Liver (tissue), 9 donors: ENCODE measurements around the gene RPS6KA2. TPM values are rescaled to one million over a fixed set of nuclear protein-coding genes. Genes with fewer than 3 reads are reported as not detected.

Experiments
- DNase-seq: peaks from one replicate; pipeline ENCODE4 v3.0.0-alpha.2; 2017; ENCODE audit warnings: low spot score
- H3K27ac ChIP-seq, 2 donors: one replicate each; pipeline ENCODE4 v1.7.0; 2013; ENCODE audit warnings: inconsistent platforms in 2 of 2, low read length in 2 of 2, control low read depth in 1 of 2, low read depth in 1 of 2, mild to moderate bottlenecking in 1 of 2
- H3K27me3 ChIP-seq, 4 donors: one replicate each; pipeline versions ENCODE4 v1.6.1 to v1.7.0; 2013; ENCODE audit warnings: low read length in 3 of 4, inconsistent platforms in 1 of 4, mild to moderate bottlenecking in 1 of 4, moderate library complexity in 1 of 4; ENCODE audit not compliant: control insufficient read depth in 4 of 4, insufficient read depth in 4 of 4
- H3K36me3 ChIP-seq, 4 donors: one replicate each; pipeline versions ENCODE4 v1.6.1 to v1.7.0; 2013; ENCODE audit warnings: low read length in 3 of 4, mild to moderate bottlenecking in 3 of 4, low read depth in 1 of 4, moderate library complexity in 1 of 4; ENCODE audit not compliant: control insufficient read depth in 4 of 4, insufficient read depth in 3 of 4
- H3K4me1 ChIP-seq, 4 donors: one replicate each; pipeline versions ENCODE4 v1.6.1 to v1.7.0; 2013; ENCODE audit warnings: low read length in 3 of 4, mild to moderate bottlenecking in 3 of 4, moderate library complexity in 1 of 4; ENCODE audit not compliant: control insufficient read depth in 4 of 4, insufficient read depth in 4 of 4
- H3K4me3 ChIP-seq, 3 donors: one replicate each; pipeline versions ENCODE4 v1.6.1 to v1.7.0; 2013; ENCODE audit warnings: low read length in 3 of 3, control low read depth in 1 of 3, low read depth in 1 of 3, mild to moderate bottlenecking in 1 of 3
- H3K9ac ChIP-seq, 2 donors: one replicate each; pipeline ENCODE4 v1.7.0; 2013; ENCODE audit warnings: low read length in 2 of 2, mild to moderate bottlenecking in 2 of 2, moderate library complexity in 2 of 2, control low read depth in 1 of 2, low read depth in 1 of 2
- H3K9me3 ChIP-seq, 4 donors: one replicate each; pipeline versions ENCODE4 v1.6.1 to v1.7.0; 2013; ENCODE audit warnings: low read length in 3 of 4; ENCODE audit not compliant: control insufficient read depth in 4 of 4
- EGR1 ChIP-seq, 2 donors: IDR thresholded peaks; 2 replicates each; pipeline ENCODE4 v1.6.1; 2016 to 2018; ENCODE audit warnings: antibody characterized with exemption in 2 of 2, low read depth in 2 of 2
- FOXA1 ChIP-seq: IDR thresholded peaks from 2 replicates; pipeline ENCODE4 v1.6.1; 2016; ENCODE audit warnings: antibody characterized with exemption
- FOXA2 ChIP-seq: IDR thresholded peaks from 2 replicates; pipeline ENCODE4 v1.6.1; 2016; ENCODE audit warnings: antibody characterized with exemption
- GABPA ChIP-seq, 2 donors: IDR thresholded peaks in 1 of 2; conservative IDR thresholded peaks in 1 of 2; 2 replicates each; pipeline ENCODE4 v1.6.1; 2016; ENCODE audit warnings: antibody characterized with exemption in 2 of 2, mild to moderate bottlenecking in 1 of 2, moderate library complexity in 1 of 2
- HNF4A ChIP-seq, 2 donors: conservative IDR thresholded peaks; 2 replicates each; pipeline ENCODE4 v1.6.1; 2016; ENCODE audit warnings: antibody characterized with exemption in 2 of 2, mild to moderate bottlenecking in 2 of 2
- HNF4G ChIP-seq: IDR thresholded peaks from 2 replicates; pipeline ENCODE4 v1.6.1; 2016; ENCODE audit warnings: antibody characterized with exemption
- JUND ChIP-seq, 2 donors: IDR thresholded peaks; 2 replicates each; pipeline ENCODE4 v1.6.1; 2016; ENCODE audit warnings: antibody characterized with exemption in 2 of 2
- NR2F2 ChIP-seq: IDR thresholded peaks from 2 replicates; pipeline ENCODE4 v1.6.1; 2016; ENCODE audit warnings: antibody characterized with exemption
- RAD21 ChIP-seq, 2 donors: IDR thresholded peaks; 2 replicates each; pipeline ENCODE4 v1.6.1; 2016; ENCODE audit warnings: antibody characterized with exemption in 2 of 2, mild to moderate bottlenecking in 2 of 2
- RXRA ChIP-seq, 2 donors: IDR thresholded peaks; 2 replicates each; pipeline ENCODE4 v1.6.1; 2017 to 2018; ENCODE audit warnings: antibody characterized with exemption in 2 of 2, mild to moderate bottlenecking in 1 of 2
- SP1 ChIP-seq: IDR thresholded peaks from 2 replicates; pipeline ENCODE4 v1.6.1; 2018; ENCODE audit warnings: antibody characterized with exemption, mild to moderate bottlenecking
- TAF1 ChIP-seq: conservative IDR thresholded peaks from 2 replicates; pipeline ENCODE4 v1.6.1; 2016; ENCODE audit warnings: antibody characterized with exemption, mild to moderate bottlenecking
- YY1 ChIP-seq: IDR thresholded peaks from 2 replicates; pipeline ENCODE4 v1.6.1; 2016; ENCODE audit warnings: antibody characterized with exemption, mild to moderate bottlenecking
- WGBS: extraction: QIAGEN DNeasy Blood & Tissue Kit; methylation state at CpG from one replicate; pipeline ENCODE4 v1.1.7; 2013; 5-methylcytosine and 5-hydroxymethylcytosine counted together
- polyA plus RNA-seq, 2 donors: library from polyadenylated mRNA; stranded (reverse) in 1 of 2; unstranded in 1 of 2; fragments of 200-250 nt in 1 of 2; fragments of >200 nt in 1 of 2; fragmentation: Nextera tagmentation in 1 of 2; extraction: Ambion mirVana in 1 of 2; gene quantifications; one replicate each; pipeline versions ENCODE4 v1.2.1 to v1.2.3, GENCODE V29; 2013 to 2015
- total RNA-seq, 2 donors: library from RNA; depleted of rRNA; stranded (reverse); fragments of >200 nt; gene quantifications; one replicate each; pipeline ENCODE4 v1.2.3, GENCODE V29; 2014
- TF ChIP-seq, protein P1 (sequence below): IDR thresholded peaks from 2 replicates; pipeline ENCODE4 v1.6.1; 2016; ENCODE audit warnings: antibody characterized with exemption, mild to moderate bottlenecking
- TF ChIP-seq, protein P2 (sequence below): IDR thresholded peaks from 2 replicates; pipeline ENCODE4 v1.6.1; 2016; ENCODE audit warnings: antibody characterized with exemption
- TF ChIP-seq, protein P3 (sequence below): fragments of 150-350 bp; IDR thresholded peaks from 2 replicates; pipeline ENCODE4 v1.5.1; 2017; ENCODE audit warnings: improper control_type of control experiment, low read depth, low read length; ENCODE audit not compliant: missing input control
- TF ChIP-seq, protein P4 (sequence below): IDR thresholded peaks from 2 replicates; pipeline ENCODE4 v1.6.1; 2016; ENCODE audit warnings: antibody characterized with exemption
- TF ChIP-seq, protein P5 (sequence below): IDR thresholded peaks from 2 replicates; pipeline ENCODE4 v1.6.1; 2016; ENCODE audit warnings: antibody characterized with exemption
- donor health status: healthy.
- donor health status: healthy.
- donor health status: healthy.
- donor health status: healthy.
- donor health status: healthy.

RPS6KA2 gene
- total and polyA plus RNA-seq, 4 donors: 2.5 to 9.0 (median 5.0) TPM

DNA sequence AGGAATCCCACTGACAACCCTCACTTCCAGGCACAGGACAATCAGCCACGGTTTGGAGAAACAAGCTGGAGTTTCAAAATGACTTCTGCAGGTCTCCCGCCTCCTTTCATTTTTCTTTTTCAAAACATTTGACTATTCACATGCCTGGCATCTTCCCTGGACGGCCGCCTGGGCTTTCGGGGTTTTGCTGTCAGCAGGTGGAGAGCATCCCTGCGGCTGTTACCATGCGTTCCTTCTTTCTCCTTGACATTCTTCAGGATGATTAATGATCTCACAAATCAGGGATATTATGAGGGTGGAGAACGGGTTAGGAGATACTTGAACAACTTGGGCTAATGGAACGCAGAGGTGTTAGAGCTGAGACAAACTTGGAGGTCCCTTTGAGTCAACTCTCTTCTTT is 101.5 kb downstream of the RPS6KA2 start:
- no peak overlapping the region for H3K9ac ChIP-seq
- H3K36me3 ChIP-seq: peaks cover 0 to 3% (median 2%) of the 10 kb centered on the region in 4 donors
- no peaks in the 10 kb centered on the region for H3K27me3 ChIP-seq
- no peak overlapping the region for H3K4me3 ChIP-seq
- H3K9me3 ChIP-seq: no peaks in the 10 kb centered on the region
- 95% methylated on average over 9 of the region's 9 CpGs for WGBS
- TF ChIP-seq JUND (IDR thresholded peaks at IDR 0.05): no peak
- no peak for TF ChIP-seq HNF4G
- no peak for TF ChIP-seq YY1
- TF ChIP-seq, protein P1, sequence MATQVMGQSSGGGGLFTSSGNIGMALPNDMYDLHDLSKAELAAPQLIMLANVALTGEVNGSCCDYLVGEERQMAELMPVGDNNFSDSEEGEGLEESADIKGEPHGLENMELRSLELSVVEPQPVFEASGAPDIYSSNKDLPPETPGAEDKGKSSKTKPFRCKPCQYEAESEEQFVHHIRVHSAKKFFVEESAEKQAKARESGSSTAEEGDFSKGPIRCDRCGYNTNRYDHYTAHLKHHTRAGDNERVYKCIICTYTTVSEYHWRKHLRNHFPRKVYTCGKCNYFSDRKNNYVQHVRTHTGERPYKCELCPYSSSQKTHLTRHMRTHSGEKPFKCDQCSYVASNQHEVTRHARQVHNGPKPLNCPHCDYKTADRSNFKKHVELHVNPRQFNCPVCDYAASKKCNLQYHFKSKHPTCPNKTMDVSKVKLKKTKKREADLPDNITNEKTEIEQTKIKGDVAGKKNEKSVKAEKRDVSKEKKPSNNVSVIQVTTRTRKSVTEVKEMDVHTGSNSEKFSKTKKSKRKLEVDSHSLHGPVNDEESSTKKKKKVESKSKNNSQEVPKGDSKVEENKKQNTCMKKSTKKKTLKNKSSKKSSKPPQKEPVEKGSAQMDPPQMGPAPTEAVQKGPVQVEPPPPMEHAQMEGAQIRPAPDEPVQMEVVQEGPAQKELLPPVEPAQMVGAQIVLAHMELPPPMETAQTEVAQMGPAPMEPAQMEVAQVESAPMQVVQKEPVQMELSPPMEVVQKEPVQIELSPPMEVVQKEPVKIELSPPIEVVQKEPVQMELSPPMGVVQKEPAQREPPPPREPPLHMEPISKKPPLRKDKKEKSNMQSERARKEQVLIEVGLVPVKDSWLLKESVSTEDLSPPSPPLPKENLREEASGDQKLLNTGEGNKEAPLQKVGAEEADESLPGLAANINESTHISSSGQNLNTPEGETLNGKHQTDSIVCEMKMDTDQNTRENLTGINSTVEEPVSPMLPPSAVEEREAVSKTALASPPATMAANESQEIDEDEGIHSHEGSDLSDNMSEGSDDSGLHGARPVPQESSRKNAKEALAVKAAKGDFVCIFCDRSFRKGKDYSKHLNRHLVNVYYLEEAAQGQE: no peak
- H3K27ac ChIP-seq: no peak overlapping the region
- no peaks in the 10 kb centered on the region for H3K4me1 ChIP-seq
- DNase-seq: no peak

DNA sequence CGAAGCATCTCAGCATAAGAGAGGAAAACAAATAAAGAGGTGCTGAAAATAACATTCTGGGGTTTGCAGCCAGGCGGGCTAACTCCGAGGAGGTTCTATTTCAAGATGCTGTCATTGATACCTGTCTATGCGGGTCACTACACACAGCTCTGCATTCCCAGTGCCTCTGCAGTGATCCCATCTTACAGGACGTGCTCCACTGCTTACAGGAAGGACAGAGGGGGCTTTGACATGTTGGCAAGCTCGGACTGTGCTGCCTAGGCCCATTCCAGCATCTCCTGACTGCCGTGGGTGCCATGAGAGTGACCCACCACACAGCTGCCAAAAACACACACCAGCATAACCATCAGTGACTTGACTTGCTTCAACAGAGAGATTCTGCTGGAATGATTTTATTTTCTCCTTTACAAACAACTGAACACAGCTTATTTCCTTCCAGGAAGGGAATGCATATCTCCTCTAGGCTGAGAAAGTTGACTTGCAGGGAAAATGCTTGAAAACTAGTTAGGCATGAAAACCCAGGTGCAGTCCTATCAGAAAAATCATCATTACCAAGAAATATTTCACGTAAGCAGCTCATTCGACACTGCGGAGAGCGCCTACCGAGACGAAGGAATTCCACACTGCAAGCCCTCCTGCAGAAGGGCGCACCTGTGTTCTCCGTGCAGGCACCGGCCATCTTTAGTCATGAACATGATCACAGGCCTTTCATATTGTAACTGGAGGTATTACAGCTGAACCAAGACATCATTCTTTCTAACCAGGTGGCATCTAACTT is 103.1 kb downstream of the RPS6KA2 start:
- TF ChIP-seq, protein P2, sequence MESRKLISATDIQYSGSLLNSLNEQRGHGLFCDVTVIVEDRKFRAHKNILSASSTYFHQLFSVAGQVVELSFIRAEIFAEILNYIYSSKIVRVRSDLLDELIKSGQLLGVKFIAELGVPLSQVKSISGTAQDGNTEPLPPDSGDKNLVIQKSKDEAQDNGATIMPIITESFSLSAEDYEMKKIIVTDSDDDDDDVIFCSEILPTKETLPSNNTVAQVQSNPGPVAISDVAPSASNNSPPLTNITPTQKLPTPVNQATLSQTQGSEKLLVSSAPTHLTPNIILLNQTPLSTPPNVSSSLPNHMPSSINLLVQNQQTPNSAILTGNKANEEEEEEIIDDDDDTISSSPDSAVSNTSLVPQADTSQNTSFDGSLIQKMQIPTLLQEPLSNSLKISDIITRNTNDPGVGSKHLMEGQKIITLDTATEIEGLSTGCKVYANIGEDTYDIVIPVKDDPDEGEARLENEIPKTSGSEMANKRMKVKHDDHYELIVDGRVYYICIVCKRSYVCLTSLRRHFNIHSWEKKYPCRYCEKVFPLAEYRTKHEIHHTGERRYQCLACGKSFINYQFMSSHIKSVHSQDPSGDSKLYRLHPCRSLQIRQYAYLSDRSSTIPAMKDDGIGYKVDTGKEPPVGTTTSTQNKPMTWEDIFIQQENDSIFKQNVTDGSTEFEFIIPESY: no peak
- TF ChIP-seq NR2F2 (no peak), FOXA2 (no peak), TAF1 (no peak), HNF4A (conservative IDR thresholded peaks at IDR 0.05) (no peak), SP1 (no peak), RXRA (IDR thresholded peaks at IDR 0.05) (no peak), FOXA1 (no peak), HNF4G (no peak), YY1 (no peak), GABPA (IDR thresholded peaks at IDR 0.05 in 1 of 2, conservative IDR thresholded peaks at IDR 0.05 in 1 of 2) (no peak), JUND (IDR thresholded peaks at IDR 0.05) (no peak), RAD21 (IDR thresholded peaks at IDR 0.05) (no peak), EGR1 (IDR thresholded peaks at IDR 0.05; ENCODE audit: low read depth in 2 of 2) (no peak)
- TF ChIP-seq, protein P1: no peak
- TF ChIP-seq, protein P3, sequence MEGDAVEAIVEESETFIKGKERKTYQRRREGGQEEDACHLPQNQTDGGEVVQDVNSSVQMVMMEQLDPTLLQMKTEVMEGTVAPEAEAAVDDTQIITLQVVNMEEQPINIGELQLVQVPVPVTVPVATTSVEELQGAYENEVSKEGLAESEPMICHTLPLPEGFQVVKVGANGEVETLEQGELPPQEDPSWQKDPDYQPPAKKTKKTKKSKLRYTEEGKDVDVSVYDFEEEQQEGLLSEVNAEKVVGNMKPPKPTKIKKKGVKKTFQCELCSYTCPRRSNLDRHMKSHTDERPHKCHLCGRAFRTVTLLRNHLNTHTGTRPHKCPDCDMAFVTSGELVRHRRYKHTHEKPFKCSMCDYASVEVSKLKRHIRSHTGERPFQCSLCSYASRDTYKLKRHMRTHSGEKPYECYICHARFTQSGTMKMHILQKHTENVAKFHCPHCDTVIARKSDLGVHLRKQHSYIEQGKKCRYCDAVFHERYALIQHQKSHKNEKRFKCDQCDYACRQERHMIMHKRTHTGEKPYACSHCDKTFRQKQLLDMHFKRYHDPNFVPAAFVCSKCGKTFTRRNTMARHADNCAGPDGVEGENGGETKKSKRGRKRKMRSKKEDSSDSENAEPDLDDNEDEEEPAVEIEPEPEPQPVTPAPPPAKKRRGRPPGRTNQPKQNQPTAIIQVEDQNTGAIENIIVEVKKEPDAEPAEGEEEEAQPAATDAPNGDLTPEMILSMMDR: no peak
- TF ChIP-seq, protein P4, sequence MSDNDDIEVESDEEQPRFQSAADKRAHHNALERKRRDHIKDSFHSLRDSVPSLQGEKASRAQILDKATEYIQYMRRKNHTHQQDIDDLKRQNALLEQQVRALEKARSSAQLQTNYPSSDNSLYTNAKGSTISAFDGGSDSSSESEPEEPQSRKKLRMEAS: no peak
- TF ChIP-seq, protein P5, sequence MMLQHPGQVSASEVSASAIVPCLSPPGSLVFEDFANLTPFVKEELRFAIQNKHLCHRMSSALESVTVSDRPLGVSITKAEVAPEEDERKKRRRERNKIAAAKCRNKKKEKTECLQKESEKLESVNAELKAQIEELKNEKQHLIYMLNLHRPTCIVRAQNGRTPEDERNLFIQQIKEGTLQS: no peak
- H3K9ac ChIP-seq: no peak overlapping the region
- 91% methylated on average over 16 of the region's 16 CpGs for WGBS

More for the DNA sequence above, 103.1 kb downstream of the RPS6KA2 start:
- no peaks in the 10 kb centered on the region for H3K9me3 ChIP-seq
- peaks cover 0 to 3% (median 2%) of the 10 kb centered on the region in 4 donors for H3K36me3 ChIP-seq
- no peaks in the 10 kb centered on the region for H3K4me1 ChIP-seq
- no peak for DNase-seq
- H3K4me3 ChIP-seq: no peak overlapping the region
- H3K27ac ChIP-seq: no peak overlapping the region
- H3K27me3 ChIP-seq: no peaks in the 10 kb centered on the region
